ENCODE data around the gene RASGRP4.

GRCh38 chr19:38374332-38375097 is 51.5 kb downstream of the RASGRP4 start, which contains the start of gene PSMD8:
- TF ChIP-seq POLR2A (IDR thresholded peaks at IDR 0.05) (peak; percentile 15 to 96), CTCF (IDR thresholded peaks at IDR 0.05) (peak in 8 of 12 donors; percentile 15 to 61 (median 35))
